Measurements from ENCODE around the gene HIP1R.

Gene HIP1R

GRCh38 chr12:122835750-122836026, 431 bp downstream of the HIP1R start:
- DNase-seq: no peak

GRCh38 chr12:122836027-122836921, 1.0 kb downstream of the HIP1R start:
- peak; percentile 76 for DNase-seq

DNA sequence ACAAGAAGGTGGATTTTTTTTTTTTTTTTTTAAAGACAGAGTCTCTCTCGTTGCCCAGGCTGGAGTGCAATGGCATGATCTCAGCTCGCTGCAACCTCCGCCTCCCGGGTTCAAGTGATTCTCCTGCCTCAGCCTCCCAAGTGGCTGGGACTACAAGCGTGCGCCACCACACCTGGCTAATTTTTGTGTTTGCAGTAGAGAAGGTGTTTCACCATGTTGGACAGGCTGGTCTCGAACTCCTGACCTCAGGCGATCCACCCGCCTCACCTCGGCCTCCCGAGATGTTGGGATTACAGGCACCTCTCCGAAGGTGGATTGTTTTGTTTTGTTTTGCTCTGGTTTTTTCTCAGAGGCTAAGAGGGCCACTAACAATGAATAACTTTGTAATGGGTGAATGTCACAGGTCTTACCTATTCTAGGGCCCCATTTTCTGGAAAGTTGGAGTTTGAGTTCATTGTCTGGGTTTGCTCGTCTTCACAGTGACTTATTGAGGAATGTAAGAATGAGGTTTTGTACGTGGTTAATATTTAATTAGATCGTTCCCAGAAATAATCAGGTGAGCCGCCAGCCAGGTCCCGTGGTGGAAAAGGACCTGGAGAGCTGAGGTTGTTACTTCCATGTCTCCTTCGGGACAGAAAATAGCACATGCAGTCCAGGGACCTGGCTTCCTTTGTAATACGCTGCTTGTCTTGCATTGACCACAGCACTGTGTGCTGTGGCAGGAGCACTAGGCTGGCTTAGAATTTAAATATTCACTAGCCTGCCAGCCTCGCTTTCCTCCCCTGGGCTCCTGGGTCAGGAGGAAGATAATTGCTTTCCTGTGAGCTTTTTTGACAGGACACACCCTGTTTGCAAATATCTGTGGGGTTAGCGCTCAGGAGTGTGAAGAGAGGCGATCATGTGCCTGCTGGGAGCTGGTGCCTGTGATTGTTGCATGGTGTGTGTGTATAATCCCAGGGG, 2.3 kb downstream of the HIP1R start:
- DNase-seq: no peak

DNA sequence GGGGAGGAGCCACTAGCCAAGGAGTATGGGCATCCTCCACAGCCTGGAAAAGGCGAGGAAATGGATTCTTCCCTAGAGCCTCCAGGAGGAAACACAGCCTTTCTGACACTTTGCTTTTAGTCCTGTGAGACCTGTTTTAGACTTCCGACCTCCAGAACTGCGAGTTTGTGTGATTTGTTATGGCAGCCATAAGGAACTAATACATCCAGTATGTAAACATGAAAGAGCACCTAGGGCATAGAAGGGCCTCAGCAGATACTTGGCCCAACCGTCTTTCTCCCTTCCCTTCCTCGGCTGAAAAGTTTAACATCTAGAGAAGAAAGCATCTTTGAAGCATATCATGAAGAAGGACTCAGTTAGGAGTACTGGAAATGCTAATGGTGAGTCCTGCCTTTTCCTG, 3.6 kb downstream of the HIP1R start:
- no peak for DNase-seq

DNA sequence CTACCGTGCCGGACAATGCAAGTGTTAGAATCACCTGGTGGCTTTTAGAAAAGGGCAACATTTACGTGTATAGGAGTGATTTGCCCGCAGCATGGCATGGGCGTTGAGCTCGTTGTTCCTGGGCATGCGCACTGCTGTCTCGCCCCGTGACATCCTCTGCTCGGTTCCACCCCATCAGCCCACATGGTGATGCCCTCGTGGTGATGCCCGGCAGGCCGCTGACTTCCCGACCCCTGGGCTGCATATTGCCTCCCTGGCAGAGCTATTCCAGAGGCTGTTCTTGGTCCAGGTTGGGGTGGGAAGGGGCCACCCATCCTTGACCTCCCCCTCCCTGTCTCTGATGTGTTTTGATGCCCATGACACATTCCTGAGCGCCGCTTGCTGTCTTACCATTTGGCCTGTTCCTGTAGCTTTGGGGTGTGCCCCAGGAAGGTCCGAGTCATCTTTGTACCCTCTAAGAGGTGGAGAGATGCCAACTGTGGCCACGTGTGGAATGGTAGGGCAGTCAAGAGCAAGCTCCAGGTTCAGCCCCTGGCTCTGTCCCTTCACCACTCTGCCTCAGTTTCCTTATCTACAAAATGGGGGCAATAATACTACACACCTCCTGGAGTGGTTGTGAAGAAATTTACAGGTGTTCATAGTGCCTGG, 4.8 kb downstream of the HIP1R start:
- no peak for DNase-seq

GRCh38 chr12:122840580-122841513, 5.6 kb downstream of the HIP1R start:
- DNase-seq: no peak

GRCh38 chr12:122841544-122842321, 6.5 kb downstream of the HIP1R start:
- peak; percentile 88 for DNase-seq

- no peak for DNase-seq
Measured at GRCh38 chr12:122842505-122843405, 7.5 kb downstream of the HIP1R start.

DNA sequence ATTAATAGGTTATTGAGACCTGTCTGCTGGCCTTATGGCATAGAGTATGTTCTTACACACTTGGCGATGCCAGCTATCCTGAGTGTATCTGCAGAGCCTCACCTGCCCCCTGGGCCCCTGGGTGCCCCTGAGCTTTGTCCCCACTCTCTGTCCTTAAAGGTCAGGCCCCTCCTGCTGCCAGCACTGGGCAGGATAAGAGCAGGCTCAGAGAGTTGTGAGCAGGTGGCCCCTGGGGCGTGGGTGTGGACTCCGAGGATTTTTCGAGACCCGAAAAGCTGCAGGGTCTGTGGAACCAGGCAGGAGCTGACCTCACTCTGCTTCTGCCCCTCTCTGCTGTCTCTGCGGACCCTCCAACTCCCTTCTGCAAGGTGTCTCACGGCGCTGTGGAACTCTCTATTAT, 8.2 kb downstream of the HIP1R start:
- DNase-seq: no peak

DNA sequence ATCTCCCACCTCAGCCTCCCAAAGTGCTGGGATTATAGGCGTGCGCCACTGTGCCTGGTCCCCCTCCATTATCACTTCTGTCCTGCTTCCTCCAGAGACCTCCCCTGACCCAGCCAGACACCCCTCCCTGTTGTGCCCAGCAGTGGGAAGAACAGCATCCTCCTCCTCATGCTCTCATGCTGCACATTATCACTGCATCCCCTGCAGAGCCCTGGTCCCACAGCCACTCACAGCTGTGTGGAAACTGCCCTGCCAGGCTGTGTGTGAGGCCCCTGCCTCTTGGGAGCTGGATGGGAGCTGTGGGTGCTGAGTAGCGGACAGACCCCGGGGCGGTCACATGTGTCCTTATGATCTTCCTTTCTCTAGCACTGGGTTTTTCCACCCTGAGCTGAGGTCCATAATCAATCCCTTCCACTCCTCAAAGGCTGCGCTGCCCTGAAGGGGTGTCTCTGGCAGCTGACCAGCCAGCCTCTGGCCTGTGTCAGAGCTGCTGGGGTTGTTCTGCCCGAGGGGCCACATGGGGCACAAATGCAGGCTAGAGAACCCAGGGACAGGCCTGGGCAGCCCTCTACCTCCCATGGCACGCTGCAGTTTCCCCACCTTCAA, 9.2 kb downstream of the HIP1R start:
- no peak for DNase-seq

DNA sequence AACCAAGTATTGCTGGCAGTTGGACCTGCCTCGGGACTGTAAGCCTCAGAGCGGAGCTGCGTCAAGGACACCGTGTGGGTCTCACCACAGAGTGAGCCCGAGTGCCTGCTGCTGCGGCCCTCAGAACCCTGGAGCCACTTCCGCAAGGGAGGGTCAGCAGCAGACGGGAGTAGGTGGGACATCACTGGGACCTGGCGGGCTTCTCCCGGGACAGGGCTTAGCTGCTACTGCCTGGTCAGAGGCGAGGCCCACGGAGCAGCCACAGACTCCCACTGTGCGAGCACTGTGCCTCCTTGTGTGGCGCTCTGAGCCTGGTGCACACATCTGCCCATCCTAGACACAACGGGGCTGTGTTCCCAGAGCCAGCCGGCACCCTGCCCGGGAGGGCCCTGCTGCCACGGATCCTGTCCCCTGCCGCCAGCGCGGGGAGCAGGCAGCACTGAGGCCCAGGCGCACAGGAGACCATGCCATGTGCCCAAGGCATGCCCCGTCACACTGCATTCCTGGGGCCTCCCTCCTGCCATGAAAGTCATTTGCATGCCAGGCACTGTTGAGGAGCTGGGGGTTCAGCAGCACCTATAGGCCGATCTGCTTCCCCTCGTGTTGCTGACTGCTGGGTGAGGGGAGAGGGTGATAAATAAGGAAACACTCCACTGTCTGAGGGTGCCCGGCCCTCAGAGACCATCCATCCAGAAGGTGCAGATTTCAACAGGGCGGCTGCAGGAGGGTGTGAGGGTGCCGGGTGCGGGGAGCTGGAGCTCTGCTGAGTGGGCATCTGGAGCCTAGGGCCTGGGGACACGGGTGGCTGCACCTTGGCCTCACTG, 10.0 kb downstream of the HIP1R start:
- no peak for DNase-seq

- peak; percentile 74 for DNase-seq
Measured at GRCh38 chr12:122845865-122846621, 10.8 kb downstream of the HIP1R start.

DNA sequence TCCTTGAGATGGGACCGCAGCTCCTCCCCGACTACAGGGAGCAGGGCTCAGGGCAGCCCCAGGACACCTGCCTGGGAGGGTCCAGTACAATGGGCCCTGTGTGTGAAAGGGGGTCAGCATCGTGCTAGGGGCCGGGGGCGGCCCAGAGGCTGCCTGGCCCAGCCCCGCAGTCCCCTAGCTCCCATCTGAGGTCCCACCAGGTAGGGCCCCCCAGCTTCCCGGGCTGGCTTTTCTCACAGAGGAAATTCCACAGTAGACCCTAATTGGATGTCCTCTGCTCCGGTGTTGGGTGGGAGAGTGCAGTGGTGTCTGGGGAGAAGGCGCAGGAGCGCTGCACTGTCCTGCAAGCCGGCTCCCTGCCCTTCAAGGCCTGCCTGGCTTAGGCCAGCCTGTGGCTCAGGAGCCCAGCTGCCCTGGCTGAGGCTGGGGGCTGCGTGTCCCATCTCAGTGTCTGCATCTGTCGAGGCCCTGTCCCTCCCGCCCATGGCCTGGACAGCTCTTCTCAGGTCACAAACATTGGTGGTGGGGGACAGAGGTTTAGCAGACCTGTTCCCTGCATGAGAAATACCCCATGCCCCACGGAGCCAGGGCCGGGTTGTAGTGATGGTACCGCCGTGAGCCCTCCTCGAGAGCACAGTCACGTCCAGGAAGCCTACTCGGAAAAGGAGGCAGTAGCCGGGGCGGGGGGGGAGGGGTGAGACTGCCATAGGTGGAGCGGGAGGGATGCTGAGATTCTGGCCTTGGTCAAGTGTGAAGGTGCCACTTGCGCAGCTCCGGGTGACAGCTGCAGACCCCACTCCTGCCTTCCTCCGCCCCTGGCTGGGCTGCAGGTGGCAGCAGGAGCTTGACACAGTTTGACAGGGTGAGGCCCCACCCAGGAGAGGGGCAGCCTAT, 11.6 kb downstream of the HIP1R start:
- no peak for DNase-seq

DNA sequence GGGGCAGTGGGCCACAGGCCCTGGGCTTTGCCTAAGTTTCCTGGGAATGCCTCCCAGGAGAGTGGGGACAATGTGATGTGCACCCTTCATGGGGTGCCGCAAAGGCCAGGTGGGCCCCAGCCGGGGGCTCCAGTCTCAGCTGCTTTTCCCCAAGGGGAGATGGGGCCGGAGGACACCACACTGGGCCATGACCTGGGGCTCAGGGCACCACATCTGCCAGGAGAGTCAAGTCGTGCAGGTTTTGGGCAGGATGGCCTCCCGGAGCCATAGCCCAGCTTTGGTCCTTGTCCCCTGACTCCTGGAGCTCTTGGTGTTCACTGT, 12.2 kb downstream of the HIP1R start:
- no peak for DNase-seq

- DNase-seq: no peak
Measured at GRCh38 chr12:122847921-122848421, 12.7 kb downstream of the HIP1R start.

DNA sequence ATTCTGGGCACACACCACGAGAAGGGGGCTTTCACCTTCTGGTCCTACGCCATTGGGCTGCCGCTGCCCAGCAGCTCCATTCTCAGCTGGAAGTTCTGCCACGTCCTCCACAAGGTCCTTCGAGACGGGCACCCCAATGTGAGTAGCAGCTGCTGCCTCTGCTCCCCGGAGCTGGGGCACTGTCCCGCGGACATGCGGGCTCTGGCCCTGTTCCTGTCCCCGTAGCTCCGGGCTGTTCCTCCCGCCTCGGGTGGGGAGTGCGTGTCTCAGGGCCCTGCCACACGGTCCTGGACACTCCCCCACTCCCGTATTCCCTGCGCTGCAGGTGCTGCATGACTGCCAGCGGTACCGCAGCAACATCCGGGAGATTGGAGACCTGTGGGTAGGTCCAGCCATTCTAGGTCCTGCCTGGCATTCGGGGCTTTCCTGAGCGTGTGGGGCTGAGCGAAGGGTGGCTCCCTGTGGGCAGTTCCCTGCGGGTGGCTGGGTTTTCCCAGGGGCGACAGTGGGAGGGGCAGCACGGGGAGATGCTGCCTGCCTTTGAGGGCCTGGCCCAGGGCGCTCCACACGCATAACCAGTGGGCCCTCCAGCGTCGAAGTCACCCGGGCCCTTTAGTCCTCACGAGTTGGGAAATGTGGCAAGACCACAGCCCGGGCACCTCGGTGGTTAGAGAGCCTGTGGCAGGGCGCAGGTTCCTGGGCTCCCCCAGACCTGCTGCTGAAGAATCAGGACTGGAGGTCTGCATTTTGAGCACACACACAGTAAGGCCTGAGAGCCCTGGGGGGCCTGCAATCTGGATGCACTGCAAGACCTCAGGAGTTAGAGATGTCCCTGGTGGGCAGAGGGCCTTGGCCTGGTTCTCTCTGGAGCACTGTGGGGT, 13.5 kb downstream of the HIP1R start:
- no peak for DNase-seq

All from DMS79 treated with DMSO at 0.1 percent for 48 hours (cell line).